HepG2 (cell line): ENCODE results near the gene CERS6. TPM values are rescaled to one million over a fixed set of nuclear protein-coding genes. Genes with fewer than 3 reads are reported as not detected.

ENCODE experiments used
- ATAC-seq: fragments of 200-7000 bp; cut with Tn5 transposase; 3 replicates; pipeline ENCODE4 v1.9.1; 2020; ENCODE audit warnings: mild to moderate bottlenecking, moderate library complexity
- BruUV-seq: library from RNA; stranded (reverse); fragments of 400-500 nt; replicated peaks from 2 replicates; lab custom pipeline; 2021; lab: Mats Ljungman, UMichigan
- CTCF ChIA-PET: fragments of 300-600 bp; formaldehyde crosslinking; extraction: SDS; loops from one replicate; lab custom pipeline; 2021; ENCODE audit warnings: low total read pairs, inconsistent platforms, low intra/inter-chr PET ratio; lab: Yijun Ruan, JAX
- POLR2A ChIA-PET: fragments of 350-600 bp; sonication (Branson Sonifier 250); formaldehyde crosslinking; loops from one replicate; lab custom pipeline; 2020; ENCODE audit warnings: antibody characterized with exemption, inconsistent platforms; lab: Yijun Ruan, JAX
- DNase-seq: peaks from one replicate; pipeline ENCODE4 v3.0.0-alpha.2; 2015; ENCODE audit warnings: low spot score
- FAIRE-seq: peaks from 3 replicates; lab custom pipeline; 2011; peaks lifted over from hg19 to GRCh38; lab: Jason Lieb, UNC
- H2AFZ ChIP-seq: one replicate; pipeline ENCODE4 v1.6.1; 2011; ENCODE audit warnings: low read length, inconsistent platforms
- H3K27ac ChIP-seq: fragments of 300-600 bp; 3 replicates; pipeline ENCODE4 v1.8.0; 2011; ENCODE audit warnings: mixed run types, mild to moderate bottlenecking, mixed read lengths, low read length, inconsistent platforms; ENCODE audit not compliant: insufficient read depth; ENCODE audit errors: extremely low read length
- H3K27me3 ChIP-seq, 2 experiments: fragments of 200-600 bp in 1 of 2; 2 replicates in 1 of 2; 3 replicates in 1 of 2; pipeline versions ENCODE4 v1.6.0 to v1.8.0; 2011; ENCODE audit warnings: low read length in 2 of 2, mild to moderate bottlenecking in 2 of 2, moderate library complexity in 2 of 2, inconsistent platforms in 1 of 2; ENCODE audit not compliant: insufficient read depth in 2 of 2, control insufficient read depth in 1 of 2
- H3K36me3 ChIP-seq, 2 experiments: fragments of 200-600 bp in 1 of 2; replicated peaks in 1 of 2; 2 replicates in 1 of 2; 3 replicates in 1 of 2; pipeline versions ENCODE4 v1.5.1 to v1.8.0; 2011; ENCODE audit warnings: low read length in 2 of 2, inconsistent platforms in 1 of 2; ENCODE audit not compliant: insufficient read depth in 2 of 2, control insufficient read depth in 1 of 2
- H3K4me1 ChIP-seq: 2 replicates; pipeline ENCODE4 v1.5.1; 2012; ENCODE audit warnings: low read length, inconsistent platforms; ENCODE audit not compliant: insufficient read depth
- H3K4me2 ChIP-seq: 2 replicates; pipeline ENCODE4 v1.6.0; 2011; ENCODE audit warnings: low read depth, low read length, inconsistent platforms
- H3K4me3 ChIP-seq, 3 experiments: fragments of 200-600 bp in 1 of 3; sonication (generic), shearing (Covaris generic) in 1 of 3; replicated peaks in 1 of 3; 2 replicates each; pipeline ENCODE4 v1.5.1; 2011 to 2016; ENCODE audit warnings: low read length in 3 of 3, inconsistent platforms in 2 of 3, low read depth in 2 of 3, mild to moderate bottlenecking in 2 of 3, control low read depth in 1 of 3, mixed read lengths in 1 of 3; ENCODE audit not compliant: insufficient read depth in 1 of 3
- H3K79me2 ChIP-seq: one replicate; pipeline ENCODE4 v1.6.1; 2011; ENCODE audit warnings: low read length, inconsistent platforms; ENCODE audit not compliant: insufficient read depth
- H3K9ac ChIP-seq: 2 replicates; pipeline ENCODE4 v1.6.0; 2011; ENCODE audit warnings: mild to moderate bottlenecking, low read depth, low read length, inconsistent platforms; ENCODE audit not compliant: insufficient read depth
- H3K9me3 ChIP-seq: 2 replicates; pipeline ENCODE4 v1.5.1; 2012; ENCODE audit warnings: mild to moderate bottlenecking, low read length
- H4K20me1 ChIP-seq: 2 replicates; pipeline ENCODE4 v1.6.0; 2011; ENCODE audit warnings: inconsistent platforms, mild to moderate bottlenecking, low read length, moderate library complexity; ENCODE audit not compliant: insufficient read depth
- CREB1 ChIP-seq, 2 experiments: fragments of 450-650 bp in 1 of 2; IDR thresholded peaks; 2 replicates each; pipeline ENCODE4 v1.6.1; 2016 to 2017; ENCODE audit warnings: control low read depth in 1 of 2, mild to moderate bottlenecking in 1 of 2, missing compliant biosample characterization in 1 of 2, missing genetic modification characterization in 1 of 2
- EEA1 ChIP-seq: sonication (generic); formaldehyde crosslinking; IDR thresholded peaks from 2 replicates; pipeline ENCODE4 v1.5.1; 2020; ENCODE audit warnings: mild to moderate bottlenecking, missing genetic modification reagents, borderline replicate concordance
- HNF1A ChIP-seq, 2 experiments: sonication (generic) in 1 of 2; formaldehyde crosslinking in 1 of 2; IDR thresholded peaks; 2 replicates each; pipeline versions ENCODE4 v1.4.0 to v1.6.1; 2016 to 2020; ENCODE audit warnings: borderline replicate concordance in 1 of 2, low read depth in 1 of 2, mild to moderate bottlenecking in 1 of 2, missing genetic modification reagents in 1 of 2
- HNRNPUL1 ChIP-seq: fragments of 200-400 bp; formaldehyde crosslinking; IDR thresholded peaks from 2 replicates; pipeline ENCODE4 v1.6.1; 2017; ENCODE audit warnings: low read depth, mild to moderate bottlenecking, low read length, moderate library complexity
- HOMEZ ChIP-seq: IDR thresholded peaks from 2 replicates; pipeline ENCODE4 v1.6.1; 2016; ENCODE audit warnings: low read depth
- NCOA2 ChIP-seq: sonication (generic); formaldehyde crosslinking; IDR thresholded peaks from 2 replicates; pipeline ENCODE4 v1.8.0; 2022; ENCODE audit warnings: inconsistent platforms
- PLSCR1 ChIP-seq: sonication (generic); formaldehyde crosslinking; IDR thresholded peaks from 2 replicates; pipeline ENCODE4 v1.5.0; 2020; ENCODE audit warnings: missing genetic modification reagents, mild to moderate bottlenecking, borderline replicate concordance
- RBAK ChIP-seq: sonication (generic); formaldehyde crosslinking; IDR thresholded peaks from 2 replicates; pipeline ENCODE4 v1.5.1; 2020; ENCODE audit warnings: mild to moderate bottlenecking, missing genetic modification reagents
- RNF219 ChIP-seq: sonication (generic); formaldehyde crosslinking; IDR thresholded peaks from 2 replicates; pipeline ENCODE4 v1.5.0; 2020; ENCODE audit warnings: mild to moderate bottlenecking, missing genetic modification reagents
- SIX1 ChIP-seq: sonication (generic); formaldehyde crosslinking; IDR thresholded peaks from 2 replicates; pipeline ENCODE4 v1.4.0; 2020; ENCODE audit warnings: missing genetic modification reagents, borderline replicate concordance
- ZNF12 ChIP-seq: sonication (generic); formaldehyde crosslinking; IDR thresholded peaks from 2 replicates; pipeline ENCODE4 v1.5.0; 2020; ENCODE audit warnings: missing genetic modification reagents
- ZNF138 ChIP-seq: sonication (generic); formaldehyde crosslinking; IDR thresholded peaks from 2 replicates; pipeline ENCODE4 v1.5.0; 2020; ENCODE audit warnings: mild to moderate bottlenecking, low read depth, missing genetic modification reagents
- ZNF652 ChIP-seq: IDR thresholded peaks from 2 replicates; pipeline ENCODE4 v1.6.1; 2016; ENCODE audit warnings: low read depth, borderline replicate concordance
- WGBS: methylation state at CpG from one replicate; pipeline ENCODE4 v1.1.6; 2017; ENCODE audit warnings: low lambda C conversion rate; 5-methylcytosine and 5-hydroxymethylcytosine counted together
- in situ Hi-C: cut with HindIII; loops from 2 replicates; pipeline ENCODE4 v1.10.0; 2017; ENCODE audit warnings: low pct_unique_long_range_greater_than_20kb; ENCODE audit not compliant: extremely low pct_ligation_motif_present
- intact Hi-C: fragments of 100-400 bp; cut with micrococcal nuclease; formaldehyde crosslinking; loops from one replicate; pipeline ENCODE4 v1.10.0; 2022; ENCODE audit not compliant: unreplicated experiment
- polyA plus RNA-seq, 8 experiments: library from polyadenylated mRNA; depleted of rRNA in 3 of 8; stranded (reverse) in 7 of 8; unstranded in 1 of 8; fragments of >200 nt; fragmentation: Illumina TruSeq in 4 of 8; extraction: Trizol in 4 of 8; gene quantifications; 2 replicates each; pipeline versions ENCODE4 v1.2.1 to v1.2.3, GENCODE V29; 2011 to 2016; ENCODE audit warnings: low read depth in 4 of 8, missing spikeins in 1 of 8, mixed read lengths in 1 of 8; ENCODE audit not compliant: insufficient read depth in 1 of 8
- total RNA-seq, 5 experiments: library from RNA; depleted of rRNA; stranded (reverse); fragments of >200 nt; fragmentation: Illumina TruSeq; extraction: Trizol; gene quantifications; 2 replicates each; pipeline ENCODE4 v1.2.3, GENCODE V29; 2016; ENCODE audit warnings: low read depth in 1 of 5

Gene CERS6
- total and polyA plus RNA-seq, 2 of the 13 experiments (the other 11 are each of a cell fraction or from before 2014, with no cell fraction given): 10.1 to 20.3 TPM

- in situ Hi-C loops (no loop called here), intact Hi-C loops (no loop called here)
- ChIA-PET POLR2A (no interaction called here), CTCF (no interaction called here)
- Histone ChIP-seq H4K20me1 (no peaks in the 10 kb centered on the region), H2AFZ (no peak overlapping the region), H3K27ac (no peak overlapping the region), H3K9ac (no peak overlapping the region), H3K79me2 (no peaks in the 10 kb centered on the region), H3K4me2 (0 out of 2 replicates have a peak overlapping the region, but pooled peaks have one; percentile 2), H3K4me3 (no peak overlapping the region), H3K27me3 (no peaks in the 10 kb centered on the region), H3K4me1 (peaks cover 18% of the 10 kb centered on the region), H3K36me3 (no peaks in the 10 kb centered on the region), H3K9me3 (no peaks in the 10 kb centered on the region)
- FAIRE-seq: no peak
- no TSS peak for BruUV-seq
- WGBS: 42% methylated on average over 1 of the region's 1 CpG
- peak; percentile 71 for DNase-seq
- ATAC-seq: peak; percentile 89
- TF ChIP-seq CREB1 (IDR thresholded peaks at IDR 0.05) (no peak), CREB1 (CRISPR knock-in tag; IDR thresholded peaks at IDR 0.05) (peak; percentile 38; the same call in 1 of the 2 replicates), SIX1 (CRISPR knock-in tag) (peak; percentile 27; the same call in 1 of the 2 replicates), HNF1A (IDR thresholded peaks at IDR 0.05; ENCODE audit: low read depth) (peak; percentile 72), HNF1A (CRISPR knock-in tag; IDR thresholded peaks at IDR 0.05; ENCODE audit: borderline replicate concordance) (peak; percentile 70; the same call in 1 of the 2 replicates), PLSCR1 (no peak), HNRNPUL1 (peak; percentile 75; the same call in 1 of the 2 replicates), RNF219 (CRISPR knock-in tag) (no peak), HOMEZ (CRISPR knock-in tag) (peak; percentile 81; the same call in 1 of the 2 replicates), NCOA2 (CRISPR knock-in tag) (no peak), ZNF12 (CRISPR knock-in tag) (peak; percentile 75; the same call in 1 of the 2 replicates), ZNF652 (CRISPR knock-in tag) (peak; percentile 11; the same call in 1 of the 2 replicates), RBAK (CRISPR knock-in tag) (peak; percentile 62; the same call in 1 of the 2 replicates), ZNF138 (no peak), EEA1 (CRISPR knock-in tag) (no peak)
Measured at GRCh38 chr2:168622559-168622958, 166.5 kb downstream of the CERS6 start.
